Esophagus muscularis mucosa (tissue), 3 donors: ENCODE data around the gene TBCD.

Experiments
- CTCF ChIP-seq, 3 experiments: fragments of 200-600 bp in 2 of 3; fragments of 450-650 bp in 1 of 3; sonication (generic) in 2 of 3; IDR thresholded peaks; one replicate each; pipeline ENCODE4 v1.5.1; 2017 to 2019; ENCODE audit warnings: antibody characterized with exemption in 3 of 3, mild to moderate bottlenecking in 2 of 3, moderate library complexity in 1 of 3
- POLR2A ChIP-seq: fragments of 450-650 bp; IDR thresholded peaks from one replicate; pipeline ENCODE4 v1.6.1; 2017; ENCODE audit warnings: antibody characterized with exemption, moderate library complexity, mild to moderate bottlenecking, low read depth
- POLR2AphosphoS5 ChIP-seq, 2 donors: sonication (generic); formaldehyde crosslinking; IDR thresholded peaks; one replicate each; pipeline ENCODE4 v1.6.1; 2017; ENCODE audit warnings: antibody characterized with exemption in 2 of 2

- no peak for TF ChIP-seq CTCF (IDR thresholded peaks at IDR 0.05)
- TF ChIP-seq POLR2AphosphoS5 (IDR thresholded peaks at IDR 0.05) = no peak
- TF ChIP-seq POLR2A = no peak
Measured at GRCh38 chr17:82910770-82911169, 158.9 kb downstream of the TBCD start.
